HG02885 (cell line): Measurements from ENCODE around the gene EPHB4.

Experiments used
- ATAC-seq: cut with Tn5 transposase; IDR thresholded peaks from one replicate; pipeline ENCODE4 v1.9.1; 2021; ENCODE audit warnings: mild to moderate bottlenecking; ENCODE audit not compliant: unreplicated experiment, poor library complexity

The EPHB4 gene

GRCh38 chr7:100827330-100828226, at the start of gene EPHB4:
Gene EPHB4, minus strand, starts transcription at chr7:100827523. Its CDS starts 493 bp downstream, at chr7:100827030.
- ATAC-seq, result no peak

GRCh38 chr7:100875356-100875751, 48.0 kb upstream of the EPHB4 start:
- ATAC-seq, result peak; percentile 39

DNA sequence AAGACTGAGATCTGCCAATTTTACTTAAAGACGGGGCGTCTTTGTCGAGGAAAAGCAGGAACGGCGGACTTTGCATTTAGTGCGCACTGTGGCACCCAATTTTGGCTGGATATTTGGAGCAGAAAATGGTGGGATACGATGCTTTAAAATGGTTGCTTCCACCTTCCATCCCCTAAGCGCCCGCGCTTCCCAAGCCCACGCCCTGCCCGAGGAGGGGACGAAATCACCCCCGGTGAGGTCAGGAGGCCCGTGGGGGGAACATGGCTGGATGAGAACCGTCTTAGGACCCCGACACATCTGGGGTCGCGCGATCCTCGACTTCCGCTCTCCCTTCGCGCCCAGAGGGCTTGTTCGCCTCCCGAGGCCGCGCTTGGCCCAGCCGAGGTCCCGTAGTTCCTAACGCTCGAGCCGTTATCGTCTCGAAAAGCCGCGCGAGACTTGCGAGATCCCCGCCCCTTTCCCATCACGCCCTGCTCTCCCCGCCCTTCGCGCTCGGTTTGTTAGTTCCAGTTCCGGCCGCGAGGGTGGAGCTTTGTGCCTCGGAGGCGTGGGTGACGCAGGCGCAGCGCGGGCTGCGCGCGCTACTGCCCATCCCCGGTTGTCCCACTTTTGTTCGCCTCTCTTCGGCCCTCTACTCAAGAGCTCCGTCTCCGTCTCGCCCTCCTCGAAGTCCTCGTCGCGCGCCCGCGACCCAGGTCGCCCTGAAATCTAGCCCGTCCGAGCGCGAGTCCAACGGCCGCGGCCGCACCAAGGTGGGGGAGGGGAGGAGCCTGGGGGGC, 47.4 kb upstream of the EPHB4 start, which contains the start of gene SRRT:
Gene SRRT (plus strand): TSS at position 527 of the 779 bp plus-strand sequence. CDS start 488 bp downstream, outside the sequence.
- ATAC-seq, result peak; percentile 90

DNA sequence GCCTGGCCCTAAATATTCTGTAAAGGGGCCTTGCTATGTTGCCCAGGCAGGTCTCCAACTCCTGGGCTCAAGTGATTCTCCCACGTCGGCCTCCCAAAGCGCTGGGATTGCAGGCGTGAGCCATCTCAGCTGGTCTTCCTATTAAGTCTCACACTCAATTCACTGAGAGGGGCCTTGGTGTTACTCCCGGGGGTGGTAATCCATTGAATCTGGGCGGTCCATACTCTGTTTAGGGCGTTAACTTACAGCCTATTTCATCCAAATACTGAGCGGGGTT, 46.9 kb upstream of the EPHB4 start:
- ATAC-seq, result no peak

- no peak for ATAC-seq
Observed at GRCh38 chr7:100873599-100874299, 46.4 kb upstream of the EPHB4 start.

DNA sequence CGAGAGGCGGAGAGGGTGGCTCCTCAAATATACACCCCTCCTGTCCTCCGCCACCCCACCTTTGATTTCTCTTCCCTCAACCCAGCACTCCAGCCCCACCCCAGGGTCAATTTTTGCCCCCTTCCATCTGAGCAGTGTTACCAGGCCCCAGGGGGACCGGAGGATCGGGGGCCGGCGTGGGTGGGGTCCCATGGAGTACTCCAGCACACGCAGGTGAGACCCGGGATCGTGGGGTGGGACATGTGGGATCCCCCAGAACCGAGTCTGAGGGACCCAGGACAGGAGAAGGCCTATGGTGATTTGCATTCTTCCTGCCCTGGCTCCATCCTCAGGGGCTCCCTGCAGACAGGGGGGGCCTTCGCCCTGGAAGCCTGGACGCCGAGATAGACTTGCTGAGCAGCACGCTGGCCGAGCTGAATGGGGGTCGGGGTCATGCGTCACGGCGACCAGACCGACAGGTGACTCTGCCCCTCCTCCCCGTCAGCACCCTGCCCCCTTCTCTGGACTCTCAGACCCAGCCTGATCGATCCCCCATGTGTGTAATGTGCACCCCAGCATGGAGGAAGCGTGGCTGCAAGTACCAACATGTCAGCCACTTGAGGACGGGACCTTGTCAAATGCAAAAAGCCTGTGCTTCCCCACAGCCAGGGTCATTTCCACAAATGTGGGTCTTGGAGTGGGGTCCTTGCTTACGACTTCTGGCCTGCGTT, 40.6 kb upstream of the EPHB4 start:
- ATAC-seq, result peak; percentile 16

DNA sequence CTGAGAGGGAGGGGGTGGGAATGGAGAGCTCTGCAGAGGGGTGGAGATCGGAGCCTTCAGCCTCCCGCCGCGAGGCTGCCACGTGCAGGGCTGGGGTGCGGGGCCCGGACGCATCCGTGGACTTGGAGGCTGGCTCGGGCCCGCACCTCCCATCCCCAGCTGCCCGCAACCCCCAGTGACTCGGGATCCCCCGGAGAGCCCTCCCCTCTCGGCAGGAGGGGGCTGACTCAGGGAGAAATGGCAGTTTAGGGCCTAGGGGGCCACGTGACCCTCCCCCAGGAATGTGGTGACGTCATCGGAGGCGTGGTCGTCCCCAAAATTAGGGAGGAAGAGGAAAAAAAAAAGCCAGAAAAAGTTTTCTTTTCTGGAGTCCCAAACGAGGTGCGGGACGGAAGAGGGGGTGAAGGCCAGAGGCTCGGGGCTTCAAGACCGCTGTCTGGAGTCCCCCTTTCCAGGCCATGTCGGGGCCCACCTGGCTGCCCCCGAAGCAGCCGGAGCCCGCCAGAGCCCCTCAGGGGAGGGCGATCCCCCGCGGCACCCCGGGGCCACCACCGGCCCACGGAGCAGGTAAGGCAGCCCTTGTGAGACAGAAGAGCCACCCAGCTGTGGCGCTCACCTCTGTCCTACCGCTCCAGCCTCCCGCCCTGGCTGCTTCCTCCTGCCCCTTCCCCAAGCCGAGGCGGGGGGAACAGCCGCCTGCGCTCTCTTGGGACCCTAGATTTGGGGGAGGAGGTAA, 39.9 kb upstream of the EPHB4 start, which contains the start of gene TRIP6:
Gene TRIP6 (plus strand): TSS at position 348 of the 736 bp plus-strand sequence. CDS start 111 bp downstream, at position 459.
- ATAC-seq, result peak; percentile 45

GRCh38 chr7:100866729-100867039, 39.4 kb upstream of the EPHB4 start:
- no peak for ATAC-seq

- ATAC-seq, result no peak
Observed at GRCh38 chr7:100865938-100866728, 38.8 kb upstream of the EPHB4 start.

DNA sequence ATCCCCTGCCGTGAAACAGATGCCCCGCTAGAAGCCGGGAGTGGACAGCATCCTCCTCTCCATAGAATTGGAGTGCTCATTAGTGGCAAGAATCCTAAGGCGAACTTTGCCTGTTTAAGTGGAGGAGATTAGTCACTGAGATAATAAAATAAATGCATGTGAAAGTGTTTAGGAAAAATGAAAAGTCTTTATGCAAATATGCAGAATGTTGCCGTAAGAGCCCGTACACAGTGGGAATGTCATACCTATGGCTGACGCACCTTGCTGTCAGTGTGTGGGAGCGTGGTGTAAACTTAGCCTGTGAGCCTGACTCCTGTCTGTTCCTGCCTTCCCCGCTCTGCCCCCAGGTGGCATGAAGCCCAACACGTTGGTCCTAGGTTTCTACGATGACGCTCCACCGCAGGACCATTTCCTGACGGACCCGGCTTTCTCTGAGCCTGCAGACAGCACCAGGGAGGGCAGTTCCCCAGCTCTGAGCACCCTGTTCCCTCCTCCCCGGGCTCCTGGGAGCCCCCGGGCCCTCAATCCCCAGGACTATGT, 38.1 kb upstream of the EPHB4 start:
- ATAC-seq, result no peak

- ATAC-seq, result no peak
Observed at GRCh38 chr7:100864263-100864845, 37.0 kb upstream of the EPHB4 start.

DNA sequence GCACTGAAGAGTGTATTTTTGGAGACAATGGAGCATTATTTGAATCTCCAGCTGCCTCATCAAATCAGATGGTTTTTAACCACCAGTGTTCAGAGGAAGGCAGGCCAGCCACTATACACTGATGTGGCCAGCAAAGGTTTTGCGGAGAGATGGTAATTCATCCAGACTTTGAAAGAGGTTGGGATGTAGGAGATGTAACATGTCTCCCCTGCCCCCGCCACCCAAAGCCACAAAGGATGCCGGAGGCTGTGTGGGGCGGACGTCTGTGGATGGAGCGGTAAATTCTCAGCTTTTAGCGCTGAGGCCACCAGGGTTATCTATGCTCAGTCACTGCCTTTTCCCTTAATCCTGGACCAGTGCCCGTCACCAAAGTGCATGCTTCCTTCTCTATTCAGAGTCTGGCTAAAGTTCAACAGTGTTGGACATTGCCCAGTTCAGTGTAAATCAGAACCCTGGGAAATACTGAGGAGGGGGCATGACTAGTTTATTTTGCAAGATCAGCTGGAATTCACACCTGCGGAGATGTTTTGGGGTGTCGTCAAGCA, 36.2 kb upstream of the EPHB4 start:
- ATAC-seq, result no peak

DNA sequence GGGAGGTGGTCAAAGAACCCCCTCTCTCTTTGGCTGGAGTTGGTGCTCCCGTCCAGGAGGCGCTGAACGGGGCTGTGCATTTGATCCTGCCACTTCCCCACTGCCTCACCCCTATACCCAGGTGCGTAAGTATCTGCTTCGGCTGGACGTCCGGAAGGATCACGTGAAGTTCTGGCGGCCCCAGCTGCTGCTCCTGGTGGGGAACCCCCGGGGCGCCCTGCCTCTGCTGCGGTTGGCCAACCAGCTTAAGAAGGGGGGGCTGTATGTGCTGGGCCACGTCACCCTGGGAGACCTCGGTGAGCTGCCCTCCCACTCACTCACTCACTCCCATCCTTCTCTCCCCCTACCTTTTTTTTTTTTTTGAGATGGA, 34.3 kb upstream of the EPHB4 start:
- ATAC-seq, result no peak

GRCh38 chr7:100860702-100861615, 33.6 kb upstream of the EPHB4 start:
- ATAC-seq, result no peak

GRCh38 chr7:100859856-100860255, 32.5 kb upstream of the EPHB4 start:
- no peak for ATAC-seq

- ATAC-seq, result no peak
Observed at GRCh38 chr7:100856871-100857282, 29.6 kb upstream of the EPHB4 start.

DNA sequence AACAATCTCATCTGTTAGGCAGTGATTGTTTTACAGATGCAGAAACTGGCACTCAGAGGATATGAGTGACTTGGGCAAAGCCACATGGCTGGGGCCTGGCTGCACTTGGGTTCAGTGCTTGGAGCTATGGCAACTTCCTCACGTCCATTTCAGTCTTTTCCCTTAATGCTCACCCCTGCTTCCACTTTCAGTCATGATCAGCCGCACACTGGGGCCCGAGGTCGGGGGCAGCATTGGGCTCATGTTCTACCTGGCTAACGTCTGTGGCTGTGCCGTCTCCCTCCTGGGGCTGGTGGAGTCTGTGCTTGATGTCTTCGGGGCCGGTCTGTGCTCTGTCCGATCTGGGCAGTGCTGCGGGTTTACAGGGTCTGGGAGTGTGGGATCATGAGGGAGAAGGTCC, 28.2 kb upstream of the EPHB4 start:
- no peak for ATAC-seq
